ENCODE results near the gene MORF4L2.
"Not testable (repeated sequence)": the region's sequence is repeated elsewhere in the genome, so short reads cannot be mapped to it uniquely, and the experiment has no call there.

The MORF4L2 gene

GRCh38 chrX:103663981-103664762, 22.3 kb downstream of the MORF4L2 start:
- DNase-seq (ENCODE audit: insufficient read length, low spot score) (no peak), FAIRE-seq (no peak)
- TF ChIP-seq POLR2A (IDR thresholded peaks at IDR 0.05; ENCODE audit: low read depth, low read length) = no peak

DNA sequence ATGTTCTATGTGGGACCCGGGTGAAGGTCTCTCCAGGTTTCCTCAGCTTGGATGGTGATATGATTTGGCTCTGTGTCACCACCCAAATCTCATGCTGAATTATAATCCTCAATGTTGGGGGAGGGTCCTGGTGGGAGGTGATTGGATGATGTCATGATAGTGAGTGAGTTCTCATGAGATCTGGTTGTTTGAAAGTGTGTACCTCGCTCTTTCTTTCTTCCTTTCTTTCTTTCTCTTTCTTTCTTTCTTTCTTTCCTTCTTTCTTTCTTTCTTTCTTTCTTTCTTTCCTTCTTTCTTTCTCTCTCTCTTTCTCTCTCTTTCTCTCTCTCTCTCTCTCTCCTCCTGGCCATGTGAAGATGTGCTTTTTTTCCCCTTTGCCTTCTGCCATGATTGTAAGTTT, 27.0 kb downstream of the MORF4L2 start:
- DNase-seq (ENCODE audit: insufficient read length, low spot score); FAIRE-seq: not testable (repeated sequence)

GRCh38 chrX:103658681-103659433, 27.6 kb downstream of the MORF4L2 start:
- FAIRE-seq (no peak), DNase-seq (ENCODE audit: insufficient read length, low spot score) (no peak)
- no peak for TF ChIP-seq POLR2A (IDR thresholded peaks at IDR 0.05; ENCODE audit: low read depth, low read length)

DNA sequence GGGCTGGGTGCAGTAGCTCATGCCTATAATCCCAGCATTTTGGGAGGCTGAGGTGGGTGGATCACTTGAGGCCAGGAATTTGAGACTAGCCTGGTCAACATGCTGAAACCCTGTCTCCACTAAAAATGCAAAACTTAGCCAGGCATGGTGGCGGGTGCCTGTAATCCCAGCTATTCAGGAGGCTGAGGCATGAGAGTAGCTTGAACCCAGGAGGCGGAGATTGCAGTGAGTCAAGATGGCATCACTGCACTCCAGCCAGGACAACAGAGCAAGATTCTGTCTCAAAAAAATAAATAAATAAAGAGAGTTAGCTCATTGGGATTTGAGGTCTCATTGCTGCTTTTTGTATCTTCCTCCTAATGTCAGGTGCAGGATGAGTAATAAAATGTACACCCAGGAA, 29.4 kb downstream of the MORF4L2 start:
- not testable (repeated sequence) for FAIRE-seq

GRCh38 chrX:103656617-103657016, 29.9 kb downstream of the MORF4L2 start:
- DNase-seq (ENCODE audit: insufficient read length, low spot score) (peak; percentile 23), FAIRE-seq (peak; percentile 78)
- TF ChIP-seq POLR2A (IDR thresholded peaks at IDR 0.05; ENCODE audit: low read depth, low read length) = no peak

More for the DNA sequence above, 29.4 kb downstream of the MORF4L2 start:
- not testable (repeated sequence) for DNase-seq (ENCODE audit: insufficient read length, low spot score)

DNA sequence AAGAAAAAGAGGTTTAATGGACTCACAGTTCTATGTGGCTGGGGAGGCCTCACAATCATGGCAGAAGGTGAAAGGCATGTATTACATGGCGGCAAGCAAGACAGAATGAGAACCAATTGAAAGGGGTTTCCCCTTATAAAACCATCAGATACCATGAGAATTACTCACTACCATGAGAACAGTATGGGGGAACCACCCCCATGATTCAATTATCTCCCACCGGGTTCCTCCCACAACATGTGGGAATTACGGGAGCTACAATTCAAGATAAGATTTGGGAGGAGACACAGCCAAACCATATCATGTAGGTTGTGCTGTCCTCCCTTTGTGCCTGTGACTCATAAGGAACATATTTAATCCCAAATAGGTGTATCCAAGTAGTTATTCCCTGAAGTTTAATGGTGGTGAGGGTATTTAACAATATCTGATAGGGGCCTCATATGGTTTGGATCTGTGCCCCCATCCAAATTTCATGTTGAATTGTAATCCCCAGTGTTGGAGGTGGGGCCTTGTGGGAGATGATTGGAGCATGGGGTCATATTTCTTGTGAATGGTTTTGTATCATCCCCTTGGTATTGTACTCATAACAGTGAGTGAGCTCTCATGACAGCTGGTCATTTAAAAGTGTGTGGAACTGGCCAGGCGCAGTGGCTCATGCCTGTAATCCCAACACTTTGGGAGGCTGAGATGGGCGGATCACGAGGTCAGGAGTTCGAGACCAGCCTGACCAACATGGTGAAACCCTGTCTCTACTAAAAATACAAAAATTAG, 31.1 kb downstream of the MORF4L2 start:
- FAIRE-seq = not testable (repeated sequence)

GRCh38 chrX:103651151-103651773, 35.2 kb downstream of the MORF4L2 start:
- DNase-seq (ENCODE audit: insufficient read length, low spot score) (no peak), FAIRE-seq (peak; percentile 60)

More for the DNA sequence above, 31.1 kb downstream of the MORF4L2 start:
- DNase-seq (ENCODE audit: insufficient read length, low spot score) = not testable (repeated sequence)

GRCh38 chrX:103647630-103648029, 38.9 kb downstream of the MORF4L2 start:
- TF ChIP-seq POLR2A (IDR thresholded peaks at IDR 0.05; ENCODE audit: low read depth, low read length) = no peak
- DNase-seq (ENCODE audit: insufficient read length, low spot score) (no peak), FAIRE-seq (no peak)

More at GRCh38 chrX:103651151-103651773, 35.2 kb downstream of the MORF4L2 start:
- no peak for TF ChIP-seq POLR2A (IDR thresholded peaks at IDR 0.05; ENCODE audit: low read depth, low read length)

- FAIRE-seq (no peak), DNase-seq (ENCODE audit: insufficient read length, low spot score) (no peak)
- TF ChIP-seq POLR2A (IDR thresholded peaks at IDR 0.05; ENCODE audit: low read depth, low read length) = no peak
These were observed 42.4 kb downstream of the MORF4L2 start for GRCh38 chrX:103644125-103644524.

GRCh38 chrX:103640401-103641155, 45.9 kb downstream of the MORF4L2 start:
- TF ChIP-seq POLR2A (IDR thresholded peaks at IDR 0.05; ENCODE audit: low read depth, low read length) = no peak
- DNase-seq (ENCODE audit: insufficient read length, low spot score) = no peak
- FAIRE-seq = peak; percentile 91

DNA sequence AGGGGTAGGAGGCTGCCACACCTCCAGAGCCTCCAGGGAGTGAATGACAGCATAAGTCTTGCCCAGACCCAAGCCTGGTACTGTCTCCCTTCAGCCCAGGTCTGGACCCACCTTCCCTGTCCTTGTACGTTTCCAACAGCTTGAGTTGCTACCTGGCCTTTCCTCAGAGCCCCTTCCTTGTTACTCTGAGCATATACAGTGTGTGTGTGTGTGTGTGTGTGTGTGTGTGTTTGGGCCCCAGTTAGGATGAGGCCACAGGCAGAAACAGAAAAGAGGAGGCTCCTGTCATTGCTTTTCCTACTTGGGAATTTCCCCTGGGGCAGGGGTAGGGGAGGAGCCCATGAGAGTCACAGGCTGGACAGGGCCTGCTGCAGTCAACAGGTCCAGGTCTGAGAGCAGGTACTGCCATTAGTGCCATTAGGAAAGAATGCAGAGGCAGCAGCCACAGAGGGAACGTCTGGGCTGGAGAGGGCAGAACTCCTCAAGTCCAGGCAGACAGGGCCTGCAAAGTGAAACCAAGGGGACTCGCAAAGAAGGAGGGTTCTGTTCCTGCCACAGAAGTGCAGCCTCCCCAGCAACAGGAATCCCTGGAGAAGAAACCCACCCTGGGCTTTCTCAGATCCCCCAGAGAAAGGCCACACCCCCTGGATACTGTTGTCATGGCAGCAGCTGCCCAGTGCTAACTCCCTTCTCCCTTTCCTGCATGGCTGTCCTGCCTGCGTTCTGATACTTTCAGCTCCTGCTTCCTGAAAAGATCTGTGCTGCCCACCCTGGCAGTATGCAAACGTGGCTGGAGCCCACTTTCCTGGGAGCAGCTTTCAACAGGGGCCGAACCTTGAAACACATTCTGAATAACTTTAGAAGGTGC, 47.8 kb downstream of the MORF4L2 start:
- DNase-seq (ENCODE audit: insufficient read length, low spot score) = not testable (repeated sequence)
- FAIRE-seq = peak; percentile 72

DNA sequence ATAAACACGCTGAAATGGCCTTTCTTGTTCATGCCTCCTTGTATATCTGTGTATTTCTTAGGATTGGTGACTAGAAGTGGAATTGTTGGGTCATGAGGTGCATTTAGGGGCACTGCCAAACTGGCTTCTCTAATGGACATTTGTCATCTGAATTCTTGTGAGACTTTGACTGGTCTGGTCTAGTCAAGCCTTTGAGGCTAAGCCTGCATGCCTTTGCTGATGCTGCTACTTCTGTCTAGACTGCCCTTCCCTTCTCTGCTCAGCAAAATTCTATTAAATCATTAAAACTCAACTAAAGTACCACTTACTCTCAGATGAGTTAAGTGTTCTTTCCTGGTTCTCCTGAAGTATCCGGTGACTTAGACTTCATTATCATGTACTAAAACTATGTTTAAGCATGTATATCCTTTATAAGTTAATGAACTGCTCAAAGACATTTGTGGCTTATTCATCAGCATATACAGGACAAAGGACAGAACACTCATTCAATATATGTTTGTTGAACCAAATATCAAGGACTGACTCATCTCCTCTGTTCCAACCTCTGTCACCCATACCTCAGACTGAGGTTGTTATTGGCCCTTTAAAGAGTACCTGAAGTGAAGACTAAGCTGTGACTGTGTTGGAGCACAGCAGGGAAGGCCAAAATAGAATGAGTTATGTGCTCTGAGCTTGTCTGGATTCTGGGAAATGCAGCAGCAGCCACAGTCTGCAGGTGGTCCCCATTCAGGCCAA, 48.7 kb downstream of the MORF4L2 start:
- peak; percentile 94 for FAIRE-seq
- no peak for DNase-seq (ENCODE audit: insufficient read length, low spot score)

More for the DNA sequence above, 48.7 kb downstream of the MORF4L2 start:
- no peak for TF ChIP-seq POLR2A (IDR thresholded peaks at IDR 0.05; ENCODE audit: low read depth, low read length)
